HepG2 (cell line): ENCODE measurements around the gene DNAJA2.

ENCODE experiments used
- ATM ChIP-seq: fragments of 450-650 bp; IDR thresholded peaks from 2 replicates; pipeline ENCODE4 v1.7.1; 2017; ENCODE audit warnings: mild to moderate bottlenecking, borderline replicate concordance
- PHF21A ChIP-seq: sonication (generic); formaldehyde crosslinking; IDR thresholded peaks from 2 replicates; pipeline ENCODE4 v1.5.0; 2020; ENCODE audit warnings: mild to moderate bottlenecking, missing genetic modification reagents
- ZFX ChIP-seq: sonication (generic); formaldehyde crosslinking; IDR thresholded peaks from 2 replicates; pipeline ENCODE4 v1.4.0; 2020; ENCODE audit warnings: mild to moderate bottlenecking, low read depth, missing genetic modification reagents, moderate library complexity
- ZNF263 ChIP-seq: sonication (generic); formaldehyde crosslinking; IDR thresholded peaks from 2 replicates; pipeline ENCODE4 v1.4.0; 2020; ENCODE audit warnings: missing genetic modification reagents
- ZNF687 ChIP-seq: sonication (generic); formaldehyde crosslinking; IDR thresholded peaks from 2 replicates; pipeline ENCODE4 v1.5.1; 2020; ENCODE audit warnings: mild to moderate bottlenecking, missing genetic modification reagents, moderate library complexity

GRCh38 chr16:47019568-47019967 is 46.1 kb upstream of the DNAJA2 start:
- TF ChIP-seq ZNF263 (CRISPR knock-in tag): no peak
- no peak for TF ChIP-seq ZNF687 (CRISPR knock-in tag)
- TF ChIP-seq PHF21A (CRISPR knock-in tag): no peak
- no peak for TF ChIP-seq ZFX (CRISPR knock-in tag)
- TF ChIP-seq ATM: no peak
